NCI-H2171 treated with DMSO at 0.1 percent for 48 hours (cell line): ENCODE results near the gene DNAH2.
A peak's percentile ranks its signal among the peaks of the same experiment; 100 is the strongest.
"Not testable (repeated sequence)": the region's sequence is repeated elsewhere in the genome, so short reads cannot be mapped to it uniquely, and the experiment has no call there.

Source experiments
- DNase-seq: peaks from one replicate; lab custom pipeline; 2025; lab: John Stamatoyannopoulos, UW

The DNAH2 gene

GRCh38 chr17:7850701-7851437 lies 133.3 kb downstream of the DNAH2 start:
- no peak for DNase-seq

GRCh38 chr17:7851438-7852261 lies 134.1 kb downstream of the DNAH2 start:
- peak; percentile 92 for DNase-seq

DNA sequence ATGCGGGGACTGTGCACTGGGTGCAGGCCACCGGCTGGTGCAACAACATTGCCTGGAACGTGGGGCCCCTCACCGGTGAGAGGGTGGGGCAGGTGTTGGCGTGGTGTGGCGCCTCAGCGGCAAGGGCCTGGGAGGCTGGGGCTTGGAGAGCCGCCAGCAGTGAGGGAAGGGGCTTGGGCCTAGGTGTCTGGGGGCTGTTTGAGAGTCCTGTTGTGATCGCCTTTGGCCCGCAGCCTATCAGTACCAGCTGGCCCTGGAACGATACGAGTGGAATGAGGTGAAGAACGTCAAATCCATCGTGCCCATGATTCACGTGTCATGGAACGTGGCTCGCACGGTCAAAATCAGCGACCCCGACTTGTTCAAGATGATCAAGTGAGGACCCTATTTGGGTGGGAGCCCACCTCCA lies 134.7 kb downstream of the DNAH2 start:
- DNase-seq, result no peak

DNA sequence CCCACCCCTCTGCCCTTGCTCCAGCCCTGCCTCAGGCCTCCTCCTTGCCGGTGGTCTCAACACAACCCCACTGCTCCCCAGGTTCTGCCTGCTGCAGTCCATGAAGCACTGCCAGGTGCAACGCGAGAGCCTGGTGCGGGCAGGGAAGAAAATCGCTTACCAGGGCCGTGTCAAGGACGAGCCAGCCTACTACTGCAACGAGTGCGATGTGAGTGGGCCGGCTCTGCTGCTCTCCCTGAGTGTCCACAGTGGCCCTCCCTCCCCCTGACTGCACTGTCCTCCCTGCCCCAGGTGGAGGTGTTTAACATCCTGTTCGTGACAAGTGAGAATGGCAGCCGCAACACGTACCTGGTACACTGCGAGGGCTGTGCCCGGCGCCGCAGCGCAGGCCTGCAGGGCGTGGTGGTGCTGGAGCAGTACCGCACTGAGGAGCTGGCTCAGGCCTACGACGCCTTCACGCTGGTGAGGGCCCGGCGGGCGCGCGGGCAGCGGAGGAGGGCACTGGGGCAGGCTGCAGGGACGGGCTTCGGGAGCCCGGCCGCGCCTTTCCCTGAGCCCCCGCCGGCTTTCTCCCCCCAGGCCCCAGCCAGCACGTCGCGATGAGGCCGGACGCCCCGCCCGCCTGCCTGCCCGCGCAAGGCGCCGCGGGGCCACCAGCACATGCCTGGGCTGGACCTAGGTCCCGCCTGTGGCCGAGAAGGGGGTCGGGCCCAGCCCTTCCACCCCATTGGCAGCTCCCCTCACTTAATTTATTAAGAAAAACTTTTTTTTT lies 135.6 kb downstream of the DNAH2 start:
- DNase-seq, result no peak

- DNase-seq, result no peak
Measured at GRCh38 chr17:7853691-7854038, 136.1 kb downstream of the DNAH2 start.

GRCh38 chr17:7854078-7854777 lies 136.7 kb downstream of the DNAH2 start:
- DNase-seq, result no peak

DNA sequence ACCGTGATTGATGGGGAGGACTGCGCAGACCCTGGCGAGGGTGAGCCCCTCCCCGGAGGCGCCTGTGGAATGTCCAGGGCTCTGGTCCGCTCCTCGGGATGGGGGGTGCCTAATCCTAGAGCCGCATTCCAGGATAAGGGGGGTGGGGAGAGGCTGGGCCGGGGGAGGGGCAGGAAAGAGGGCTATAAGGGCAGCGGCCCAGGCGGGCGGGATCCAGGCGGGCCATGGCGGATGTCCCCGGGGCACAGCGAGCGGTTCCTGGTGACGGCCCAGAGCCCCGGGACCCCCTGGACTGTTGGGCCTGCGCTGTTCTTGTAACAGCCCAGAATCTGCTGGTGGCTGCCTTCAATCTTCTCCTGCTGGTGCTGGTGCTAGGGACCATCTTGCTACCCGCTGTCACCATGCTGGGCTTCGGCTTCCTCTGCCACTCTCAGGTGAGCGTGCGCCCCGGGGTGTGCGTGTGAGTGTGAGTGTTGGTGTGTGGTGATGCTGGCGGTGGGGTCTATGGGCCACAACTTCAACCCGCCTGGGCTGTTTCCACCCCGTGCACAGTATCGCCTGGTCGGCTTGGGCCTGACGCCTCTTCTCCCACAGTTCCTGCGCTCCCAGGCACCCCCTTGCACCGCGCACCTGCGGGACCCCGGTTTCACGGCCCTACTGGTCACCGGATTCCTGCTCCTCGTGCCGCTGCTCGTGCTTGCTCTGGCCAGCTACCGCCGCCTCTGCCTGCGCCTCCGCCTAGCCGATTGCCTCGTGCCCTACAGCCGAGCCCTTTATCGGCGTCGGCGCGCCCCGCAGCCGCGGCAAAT lies 137.5 kb downstream of the DNAH2 start, which contains the start of gene TMEM88:
TSS of gene TMEM88 (plus strand) at position 216 of the 809 bp plus-strand sequence. CDS start at position 225, 9 bp downstream.
- DNase-seq, result no peak

GRCh38 chr17:7855660-7856010 lies 138.1 kb downstream of the DNAH2 start:
- DNase-seq, result no peak

DNA sequence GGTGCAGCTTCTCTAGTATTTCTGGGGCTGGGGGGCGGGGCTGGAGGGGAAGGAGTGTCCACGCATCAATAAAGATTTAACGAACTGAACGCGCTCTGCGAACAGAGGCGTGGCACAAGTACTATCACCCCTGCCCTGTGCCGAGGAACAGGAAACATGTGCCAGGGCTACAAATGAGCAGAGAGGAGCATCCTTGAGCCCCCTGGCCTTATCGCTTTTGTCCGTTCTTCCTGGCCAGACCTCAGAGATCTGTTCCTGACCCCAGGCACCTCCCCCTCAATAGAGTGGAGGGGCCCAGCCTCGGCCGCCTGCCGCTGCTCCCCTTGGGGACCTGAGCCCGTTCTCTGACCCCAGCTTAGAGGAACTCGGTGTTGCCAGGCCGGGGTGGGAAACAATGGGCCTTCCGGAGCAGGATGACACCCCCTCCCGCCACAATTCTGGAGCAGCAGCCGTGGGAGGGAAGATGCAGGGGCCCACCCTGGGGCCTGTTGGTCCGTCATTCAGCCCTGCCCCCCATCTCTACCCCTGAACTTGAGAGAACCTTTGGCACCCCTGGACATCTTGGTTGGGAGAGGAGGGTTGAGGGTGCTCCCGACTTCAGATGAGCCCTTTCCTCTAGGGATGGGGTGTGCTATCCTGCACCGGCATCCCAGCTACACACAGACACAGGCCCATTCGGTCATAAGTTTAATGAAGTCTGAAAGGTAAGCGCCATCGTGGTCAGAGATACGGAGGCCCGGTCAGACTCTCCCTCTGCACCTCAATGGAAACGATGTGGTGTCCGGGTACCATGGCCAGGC lies 138.7 kb downstream of the DNAH2 start:
- DNase-seq, result peak; percentile 23

DNA sequence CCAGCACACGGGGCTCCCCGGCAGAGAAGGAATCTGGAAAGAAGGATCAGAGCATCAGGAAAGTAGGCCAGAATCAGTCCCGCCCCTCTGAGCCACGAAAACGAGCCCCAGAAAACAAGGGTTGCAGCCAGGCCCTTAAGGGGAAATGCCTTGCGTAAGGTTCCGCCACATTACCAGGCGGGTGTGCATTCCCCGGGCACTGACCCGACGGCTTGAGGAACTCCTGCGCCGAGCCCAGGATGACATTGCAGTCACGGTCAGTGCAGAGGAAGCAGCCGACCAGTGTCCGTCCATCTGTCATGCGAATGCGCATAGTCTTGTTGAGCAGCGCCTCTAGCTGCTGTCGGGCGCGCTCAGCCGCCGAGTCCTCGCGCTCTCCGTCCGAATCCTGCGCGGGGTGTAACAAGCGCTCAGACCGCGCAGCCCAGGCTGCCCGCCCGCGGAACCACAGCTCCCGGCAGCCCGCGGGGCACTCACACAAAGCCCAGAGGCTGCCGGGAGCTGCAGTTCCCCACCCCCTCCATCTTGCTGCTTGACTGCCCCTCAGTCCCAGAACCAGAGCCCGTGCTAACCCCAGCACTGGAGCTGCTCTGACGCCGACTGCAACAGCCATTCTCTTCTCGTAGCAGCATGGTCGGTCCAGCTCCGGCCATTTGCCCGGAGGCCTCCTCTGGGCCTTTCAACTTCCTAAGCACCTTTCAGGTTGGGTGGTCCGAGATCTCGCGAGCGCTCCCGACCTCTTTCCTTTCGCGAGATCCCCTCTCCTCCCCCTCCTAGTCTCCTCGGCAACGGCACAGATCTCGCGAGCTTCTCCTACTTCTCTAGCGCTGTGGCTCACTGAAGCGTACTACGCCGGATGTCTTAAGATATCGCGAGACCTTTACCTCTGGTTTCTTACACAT lies 139.5 kb downstream of the DNAH2 start, which contains the start of gene NAA38:
TSS of gene NAA38 (minus strand) at position 749 of the 902 bp plus-strand sequence. CDS start at position 653, 96 bp downstream.
- peak; percentile 100 for DNase-seq

DNA sequence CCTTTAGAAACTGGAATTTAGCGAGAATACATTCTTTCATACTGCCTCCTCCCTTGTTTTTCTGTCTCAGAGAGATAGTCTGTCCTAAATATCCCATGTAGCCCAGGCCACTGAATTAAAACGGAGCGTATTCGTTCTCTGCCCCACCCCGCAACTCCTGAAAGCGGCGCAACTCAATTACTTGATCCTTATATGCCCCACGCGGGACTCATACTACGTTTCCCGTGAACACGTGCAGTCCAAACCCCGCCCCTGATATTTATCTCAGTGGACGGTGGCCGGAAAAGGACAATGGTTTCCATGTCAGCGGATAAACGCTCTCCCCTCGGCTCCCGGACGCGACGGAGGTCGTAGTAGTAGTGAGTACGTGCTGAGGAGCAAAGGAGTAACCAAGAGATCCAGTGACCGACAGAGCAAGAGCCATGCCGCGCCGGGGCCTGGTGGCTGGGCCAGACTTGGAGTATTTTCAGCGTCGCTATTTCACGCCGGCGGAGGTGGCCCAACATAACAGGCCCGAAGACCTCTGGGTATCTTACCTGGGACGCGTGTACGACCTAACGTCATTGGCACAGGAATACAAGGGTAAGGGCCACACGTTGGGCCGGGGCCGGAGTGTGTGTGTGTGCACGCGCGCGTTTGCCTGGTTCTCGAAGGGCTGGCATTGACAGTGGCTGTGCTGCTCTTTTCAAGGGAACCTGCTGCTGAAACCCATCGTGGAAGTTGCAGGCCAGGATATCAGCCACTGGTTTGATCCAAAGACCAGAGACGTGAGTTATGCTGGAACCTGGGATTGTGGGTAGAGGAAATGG lies 140.4 kb downstream of the DNAH2 start, which contains the start of gene CYB5D1:
TSS of gene CYB5D1 (plus strand) at position 291 of the 809 bp plus-strand sequence. CDS start at position 423, 132 bp downstream.
- DNase-seq, result peak; percentile 99

DNA sequence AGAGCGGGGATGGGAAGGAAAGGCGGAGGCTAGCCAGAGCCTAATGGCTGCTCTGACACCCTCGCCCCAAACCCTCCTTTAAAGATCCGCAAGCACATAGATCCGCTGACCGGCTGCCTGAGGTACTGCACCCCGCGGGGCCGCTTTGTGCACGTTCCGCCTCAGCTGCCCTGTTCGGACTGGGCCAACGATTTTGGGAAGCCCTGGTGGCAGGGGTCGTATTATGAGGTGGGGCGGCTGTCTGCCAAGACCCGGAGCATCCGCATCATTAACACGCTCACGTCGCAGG lies 140.9 kb downstream of the DNAH2 start:
- peak; percentile 52 for DNase-seq

DNA sequence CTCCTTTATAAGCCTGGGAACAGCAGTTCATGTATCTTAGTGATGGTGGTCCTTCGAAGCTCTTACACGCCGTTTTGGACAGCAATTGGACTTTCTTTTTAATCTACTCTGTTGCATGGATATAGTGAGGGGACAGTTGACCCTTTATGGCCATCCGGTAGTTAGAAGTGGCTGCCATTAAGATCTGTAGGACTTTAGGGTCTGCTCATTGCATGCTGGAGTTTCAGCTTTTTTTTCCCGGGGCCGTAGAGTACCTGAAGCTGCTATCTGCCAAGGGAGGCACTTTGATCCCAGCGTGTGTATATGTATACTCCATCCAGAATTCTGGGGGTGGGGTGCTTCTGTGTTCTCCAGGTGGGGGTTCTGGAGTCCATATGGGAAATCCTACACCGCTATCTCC lies 141.5 kb downstream of the DNAH2 start:
- DNase-seq, result no peak

GRCh38 chr17:7862692-7863437 lies 145.3 kb downstream of the DNAH2 start:
- peak; percentile 83 for DNase-seq

GRCh38 chr17:7864384-7864783 lies 146.8 kb downstream of the DNAH2 start:
- not testable (repeated sequence) for DNase-seq

- DNase-seq, result no peak
Measured at GRCh38 chr17:7864995-7865650, 147.6 kb downstream of the DNAH2 start.

DNA sequence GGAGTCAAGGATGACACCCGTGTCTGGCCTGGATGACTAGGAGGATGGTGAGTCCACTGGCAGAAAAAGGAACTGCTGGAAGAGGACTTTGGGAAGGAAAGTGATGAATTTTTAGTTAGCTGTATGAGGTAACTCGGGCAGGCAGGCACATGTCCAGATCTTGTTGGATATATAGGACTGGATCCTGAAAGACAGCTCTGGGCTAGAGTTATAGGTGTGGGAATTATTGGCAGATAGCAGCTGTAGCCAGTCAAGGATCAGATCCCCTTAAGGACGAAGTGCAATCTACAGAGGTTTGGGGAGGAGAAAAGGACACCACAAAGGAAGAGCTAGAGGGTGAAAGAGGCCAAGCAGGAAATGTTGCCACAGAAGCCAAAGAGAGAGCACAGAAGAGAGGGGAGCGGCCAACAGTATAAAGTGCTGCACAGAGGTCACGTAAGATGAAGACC lies 150.4 kb downstream of the DNAH2 start:
- no peak for DNase-seq
